Measurements from ENCODE around the gene JUN.

DNA sequence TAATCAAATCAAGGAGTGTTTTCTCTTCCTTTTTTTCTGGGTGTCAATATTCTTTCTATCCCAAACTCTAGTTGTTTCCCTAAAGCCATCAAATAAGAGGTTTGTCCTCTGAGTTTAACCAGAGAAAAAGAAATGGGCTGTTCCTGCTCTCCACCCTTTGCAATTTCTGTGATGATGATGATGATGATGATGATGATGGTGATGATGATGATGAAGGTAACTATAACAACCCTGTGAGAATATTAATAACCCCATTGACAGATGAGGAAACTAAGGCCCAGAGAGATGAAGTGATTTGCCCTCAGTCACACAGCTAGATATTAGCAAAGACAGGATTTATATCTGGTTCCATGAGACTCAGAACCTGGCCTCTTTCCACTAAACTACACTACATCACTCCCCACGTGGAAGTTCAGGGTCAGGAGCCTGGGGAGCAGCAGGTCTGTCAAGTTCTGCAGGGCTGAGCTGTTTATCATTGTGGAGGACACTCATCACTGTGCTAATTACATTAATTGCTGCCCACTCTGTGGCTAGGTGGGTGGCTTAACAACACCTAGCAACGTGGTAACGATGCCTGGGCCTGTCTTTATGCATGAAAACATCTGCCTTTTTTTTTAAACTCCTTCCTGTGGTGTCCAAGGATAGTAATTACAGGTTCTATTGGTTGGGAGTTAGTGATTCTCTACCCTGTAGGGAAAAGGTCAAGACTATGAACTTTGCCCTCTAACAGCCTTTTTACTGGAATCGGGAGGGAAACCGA, 19.0 kb upstream of the JUN start:
- TF ChIP-seq, protein P1, sequence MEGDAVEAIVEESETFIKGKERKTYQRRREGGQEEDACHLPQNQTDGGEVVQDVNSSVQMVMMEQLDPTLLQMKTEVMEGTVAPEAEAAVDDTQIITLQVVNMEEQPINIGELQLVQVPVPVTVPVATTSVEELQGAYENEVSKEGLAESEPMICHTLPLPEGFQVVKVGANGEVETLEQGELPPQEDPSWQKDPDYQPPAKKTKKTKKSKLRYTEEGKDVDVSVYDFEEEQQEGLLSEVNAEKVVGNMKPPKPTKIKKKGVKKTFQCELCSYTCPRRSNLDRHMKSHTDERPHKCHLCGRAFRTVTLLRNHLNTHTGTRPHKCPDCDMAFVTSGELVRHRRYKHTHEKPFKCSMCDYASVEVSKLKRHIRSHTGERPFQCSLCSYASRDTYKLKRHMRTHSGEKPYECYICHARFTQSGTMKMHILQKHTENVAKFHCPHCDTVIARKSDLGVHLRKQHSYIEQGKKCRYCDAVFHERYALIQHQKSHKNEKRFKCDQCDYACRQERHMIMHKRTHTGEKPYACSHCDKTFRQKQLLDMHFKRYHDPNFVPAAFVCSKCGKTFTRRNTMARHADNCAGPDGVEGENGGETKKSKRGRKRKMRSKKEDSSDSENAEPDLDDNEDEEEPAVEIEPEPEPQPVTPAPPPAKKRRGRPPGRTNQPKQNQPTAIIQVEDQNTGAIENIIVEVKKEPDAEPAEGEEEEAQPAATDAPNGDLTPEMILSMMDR (conservative IDR thresholded peaks at IDR 0.05; ENCODE audit: low read length): no peak
- no peak for TF ChIP-seq EZH2phosphoT487 (IDR thresholded peaks at IDR 0.05; ENCODE audit: borderline replicate concordance)

Measured in Loucy (cell line).